Mesenteric fat pad (tissue), 1 donor: ENCODE measurements around the gene CD5L. TPM values are rescaled to one million over a fixed set of nuclear protein-coding genes. Genes with fewer than 3 reads are reported as not detected.

Source experiments
- DNase-seq: peaks from one replicate; pipeline ENCODE4 v3.0.0-alpha.2; 2020; ENCODE audit warnings: low spot score
- total RNA-seq: library from RNA; stranded (reverse); fragmentation: NEBNext Ultra II Directional; extraction: Animal tissue kit (Norgen Biotek cat#: 25700); gene quantifications from one replicate; pipeline ENCODE4 v1.2.1, GENCODE V29; 2021
- donor health status: DM: yes; HTN: yes; CAD: no.

Gene CD5L
- total RNA-seq, 1 donor from 2014 or later: not detected

GRCh38 chr1:157819215-157819614, 22.4 kb downstream of the CD5L start:
- no peak for DNase-seq

- DNase-seq: no peak
These were observed 28.3 kb downstream of the CD5L start for GRCh38 chr1:157813269-157813668.

GRCh38 chr1:157806431-157807149, 35.0 kb downstream of the CD5L start:
- no peak for DNase-seq

GRCh38 chr1:157803851-157804250, 37.8 kb downstream of the CD5L start:
- DNase-seq: no peak

GRCh38 chr1:157799996-157800395, 41.6 kb downstream of the CD5L start:
- DNase-seq: no peak

GRCh38 chr1:157798211-157798610, 43.4 kb downstream of the CD5L start:
- no peak for DNase-seq

GRCh38 chr1:157785248-157785647, 56.4 kb downstream of the CD5L start:
- DNase-seq: no peak

GRCh38 chr1:157784801-157785200, 56.8 kb downstream of the CD5L start:
- no peak for DNase-seq

- no peak for DNase-seq
These were observed 58.7 kb downstream of the CD5L start for GRCh38 chr1:157782931-157783330.

GRCh38 chr1:157781048-157781447, 60.6 kb downstream of the CD5L start:
- no peak for DNase-seq

Other genes starting within 250 kb of the CD5L start
- not detected for gene FCRL4, start 243.7 kb downstream of the CD5L start, total RNA-seq
- 0.19 TPM for gene FCRL3, start 141.0 kb downstream of the CD5L start, total RNA-seq
- not detected for gene FCRL2, start 64.7 kb downstream of the CD5L start, total RNA-seq
- gene FCRL1, start 21.7 kb downstream of the CD5L start, total RNA-seq: 0.32 TPM
- 99.8 TPM for gene KIRREL1, start 151.8 kb upstream of the CD5L start, total RNA-seq